VCaP (cell line): Measurements from ENCODE around the gene SYTL2.

ENCODE experiments used
- H3K27ac ChIP-seq: fragments of 450-650 bp; 2 replicates; pipeline ENCODE4 v1.5.1; 2017
- TF ChIP-seq, protein P1 (sequence below): fragments of 450-650 bp; conservative IDR thresholded peaks from 2 replicates; pipeline ENCODE4 v1.5.1; 2017; ENCODE audit warnings: mild to moderate bottlenecking, moderate library complexity

Gene SYTL2

DNA sequence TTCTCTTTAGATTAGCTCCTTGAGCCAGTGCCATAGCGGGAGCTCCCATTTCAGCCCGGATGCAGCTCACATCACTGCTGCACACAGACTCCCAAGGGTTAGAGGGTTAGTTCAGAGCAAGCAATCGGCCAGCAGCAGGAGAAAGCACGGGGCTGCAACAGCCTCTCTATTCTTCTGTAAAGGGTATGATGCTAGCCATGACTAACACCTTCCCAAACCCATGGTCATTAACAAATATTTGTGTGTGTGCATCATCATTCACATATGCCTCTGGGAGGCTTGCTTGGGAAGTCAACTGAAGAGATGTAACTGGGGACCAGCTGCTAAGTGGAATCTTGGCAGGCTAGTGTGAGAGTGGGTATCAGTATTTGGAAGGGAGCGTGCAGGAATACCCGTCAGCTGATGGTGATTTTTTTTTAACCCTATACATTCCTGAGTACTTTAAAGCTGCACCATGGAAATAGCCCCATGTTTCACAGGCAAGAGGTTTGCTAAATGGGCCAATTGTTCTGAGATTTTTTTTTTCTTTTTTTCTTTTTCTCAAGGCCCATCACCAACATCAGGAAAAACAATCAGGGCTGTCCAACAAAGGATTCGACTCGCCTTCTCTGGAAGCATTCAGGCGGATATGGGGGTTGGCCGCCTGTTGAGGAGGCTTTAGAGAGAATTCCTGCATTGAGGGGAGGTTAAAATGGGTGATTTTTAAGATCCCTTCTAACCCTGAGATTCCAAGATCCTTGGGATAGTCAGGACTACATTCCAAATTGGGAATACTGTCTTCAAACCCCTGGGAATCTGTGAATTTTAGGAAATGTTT, 91.7 kb downstream of the SYTL2 start:
- TF ChIP-seq, protein P1, sequence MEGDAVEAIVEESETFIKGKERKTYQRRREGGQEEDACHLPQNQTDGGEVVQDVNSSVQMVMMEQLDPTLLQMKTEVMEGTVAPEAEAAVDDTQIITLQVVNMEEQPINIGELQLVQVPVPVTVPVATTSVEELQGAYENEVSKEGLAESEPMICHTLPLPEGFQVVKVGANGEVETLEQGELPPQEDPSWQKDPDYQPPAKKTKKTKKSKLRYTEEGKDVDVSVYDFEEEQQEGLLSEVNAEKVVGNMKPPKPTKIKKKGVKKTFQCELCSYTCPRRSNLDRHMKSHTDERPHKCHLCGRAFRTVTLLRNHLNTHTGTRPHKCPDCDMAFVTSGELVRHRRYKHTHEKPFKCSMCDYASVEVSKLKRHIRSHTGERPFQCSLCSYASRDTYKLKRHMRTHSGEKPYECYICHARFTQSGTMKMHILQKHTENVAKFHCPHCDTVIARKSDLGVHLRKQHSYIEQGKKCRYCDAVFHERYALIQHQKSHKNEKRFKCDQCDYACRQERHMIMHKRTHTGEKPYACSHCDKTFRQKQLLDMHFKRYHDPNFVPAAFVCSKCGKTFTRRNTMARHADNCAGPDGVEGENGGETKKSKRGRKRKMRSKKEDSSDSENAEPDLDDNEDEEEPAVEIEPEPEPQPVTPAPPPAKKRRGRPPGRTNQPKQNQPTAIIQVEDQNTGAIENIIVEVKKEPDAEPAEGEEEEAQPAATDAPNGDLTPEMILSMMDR: no peak
- H3K27ac ChIP-seq: no peak overlapping the region

DNA sequence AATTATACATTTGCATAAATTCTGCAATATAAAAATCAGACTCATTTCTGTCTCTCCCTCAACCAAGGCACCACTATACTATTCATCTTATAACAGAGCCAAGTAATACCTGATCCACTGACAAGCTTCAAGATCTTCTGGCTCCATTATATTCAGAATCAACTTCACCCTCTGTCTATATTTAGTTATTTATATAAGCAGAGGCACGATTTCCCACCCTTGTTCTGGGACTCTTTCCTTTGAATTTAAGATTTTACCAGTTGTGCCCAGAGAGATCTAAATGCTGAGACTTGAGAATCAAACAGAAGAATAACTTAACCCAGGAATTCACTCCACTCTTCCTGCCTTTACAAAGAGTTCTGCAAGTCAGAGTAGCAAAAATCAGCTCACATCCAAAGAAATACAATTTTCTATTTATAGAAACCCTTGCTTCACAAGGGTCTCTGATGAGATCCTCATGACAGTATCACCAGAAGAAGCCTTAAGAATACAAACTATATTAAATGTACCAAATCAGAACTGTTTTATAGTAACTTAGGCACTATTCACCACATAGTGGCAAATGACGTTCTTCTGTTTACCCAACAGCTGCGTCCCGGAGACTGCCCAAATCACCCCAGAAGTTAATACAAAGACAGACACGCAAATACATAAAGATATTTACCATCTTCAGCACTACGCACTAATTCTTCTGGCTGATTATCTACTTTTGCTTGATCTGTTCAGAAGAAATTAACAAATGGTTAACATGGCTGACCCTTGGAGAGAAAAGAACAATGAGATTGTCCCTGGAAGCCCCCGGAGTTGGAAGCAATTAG, 92.6 kb downstream of the SYTL2 start:
- no peak overlapping the region for H3K27ac ChIP-seq
- TF ChIP-seq, protein P1: no peak

DNA sequence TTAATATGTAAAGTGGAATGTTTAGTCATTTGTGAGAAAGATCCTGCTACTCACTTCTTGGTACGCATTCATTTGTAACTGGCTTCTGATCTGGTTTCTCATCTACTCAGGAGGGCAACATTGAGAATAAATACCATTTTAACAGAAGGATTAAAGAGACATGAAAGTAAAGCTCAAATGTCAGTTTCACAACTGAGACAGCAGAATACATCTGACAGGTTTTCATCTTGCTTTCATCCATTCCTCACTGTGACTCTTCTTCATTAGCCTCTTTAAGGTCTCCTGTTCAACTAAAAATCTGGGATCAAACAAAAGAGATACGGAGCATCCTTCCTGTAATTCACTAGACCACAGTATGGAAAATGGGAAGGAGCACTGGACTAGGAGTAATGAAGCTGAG, 93.5 kb downstream of the SYTL2 start:
- no peak overlapping the region for H3K27ac ChIP-seq
- TF ChIP-seq, protein P1: no peak

DNA sequence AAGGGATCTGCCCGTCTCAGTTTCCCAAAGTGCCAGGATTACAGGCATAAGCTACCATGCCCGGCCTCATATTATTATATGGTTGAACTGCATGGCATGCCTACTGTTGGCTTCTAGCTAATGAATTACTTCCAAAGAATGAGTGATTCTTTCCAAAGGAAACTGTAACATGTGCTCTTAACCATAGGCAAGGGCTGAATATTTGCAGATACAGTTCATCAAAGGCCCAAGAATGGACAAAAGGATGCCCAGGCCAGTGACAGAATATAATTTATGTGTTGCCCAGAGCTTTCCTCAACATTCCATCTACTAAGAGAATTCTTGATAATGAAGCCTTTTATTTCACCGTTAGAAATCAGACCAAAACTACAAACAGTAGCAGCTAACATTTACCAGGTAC, 98.0 kb downstream of the SYTL2 start:
- TF ChIP-seq, protein P1: no peak
- H3K27ac ChIP-seq: no peak overlapping the region

DNA sequence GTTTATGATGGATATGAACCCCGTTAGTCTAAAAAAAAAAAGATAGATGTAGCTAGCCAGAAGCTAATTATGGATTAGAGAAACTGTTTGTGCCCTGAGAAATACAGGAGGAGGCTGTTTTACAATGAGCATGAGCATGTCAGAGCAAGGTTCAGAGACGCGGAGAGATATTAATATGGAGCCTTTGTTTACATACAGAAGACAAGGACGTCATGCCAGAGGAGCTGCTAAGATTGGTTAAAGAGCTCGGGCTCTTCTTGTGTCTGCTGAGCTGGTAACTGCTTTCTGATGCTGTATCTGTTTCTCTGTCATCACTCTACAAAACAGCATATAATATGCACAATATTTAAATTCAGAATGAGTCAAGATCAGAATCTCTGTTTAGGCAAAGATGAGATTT, 100.0 kb downstream of the SYTL2 start:
- TF ChIP-seq, protein P1: no peak
- H3K27ac ChIP-seq: no peak overlapping the region

DNA sequence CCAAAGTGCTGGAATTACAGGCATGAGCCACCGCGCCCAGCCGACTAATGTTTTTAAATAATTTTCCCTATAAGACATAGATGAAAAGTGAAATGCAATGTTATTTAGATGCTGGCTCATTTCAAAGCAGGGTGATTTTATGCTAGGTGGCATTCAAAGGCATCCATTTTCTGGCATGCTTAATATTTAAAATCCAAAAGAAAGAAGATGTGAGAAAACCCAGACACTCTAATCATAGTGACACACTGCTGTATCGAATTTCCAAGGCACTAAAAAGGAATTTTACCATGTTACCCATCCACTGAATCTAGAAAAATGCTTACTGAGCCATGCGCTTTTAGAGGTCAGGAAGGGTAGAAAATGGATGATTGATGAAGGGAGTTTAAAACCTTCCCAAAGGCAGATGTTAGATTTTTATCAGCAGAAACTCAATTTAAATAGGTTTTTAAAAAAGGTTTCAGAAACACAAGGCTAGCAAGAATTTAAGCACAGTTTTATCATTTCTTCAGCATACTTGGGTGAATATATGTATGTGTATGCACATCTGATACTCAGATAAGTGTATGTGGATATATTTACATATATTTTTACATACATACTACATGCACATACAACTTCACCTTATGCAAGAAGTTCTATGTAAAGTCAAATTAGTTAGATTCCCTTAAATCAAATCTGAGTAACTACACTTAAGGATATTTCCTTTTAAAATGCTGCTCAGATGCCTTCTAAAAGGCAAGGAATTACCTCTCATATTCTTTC, 100.8 kb downstream of the SYTL2 start:
- TF ChIP-seq, protein P1: no peak

DNA sequence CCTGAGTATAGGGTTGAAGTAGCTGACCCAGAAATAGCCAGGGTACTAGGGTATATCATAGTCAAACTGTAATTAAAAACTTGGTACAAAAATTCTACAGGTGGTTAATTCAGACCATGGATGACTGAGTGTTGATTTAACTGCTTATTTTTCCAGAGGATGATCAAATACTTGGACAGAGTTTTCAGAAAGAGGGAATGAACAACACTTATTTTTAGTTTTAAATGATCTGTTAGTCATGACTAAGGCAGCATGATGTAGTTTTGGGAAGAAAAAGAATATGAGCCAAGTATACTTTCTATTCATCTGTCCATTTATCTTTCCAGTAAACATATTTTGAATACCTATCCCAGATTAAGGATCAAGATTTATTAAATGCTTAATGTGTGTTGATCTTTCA, 105.1 kb downstream of the SYTL2 start:
- TF ChIP-seq, protein P1: no peak
- no peak overlapping the region for H3K27ac ChIP-seq

More for the DNA sequence above, 100.8 kb downstream of the SYTL2 start:
- no peak overlapping the region for H3K27ac ChIP-seq
